ENCODE data around the gene PACS2. TPM values are rescaled to one million over a fixed set of nuclear protein-coding genes. Genes with fewer than 3 reads are reported as not detected.

PACS2 gene
- total RNA-seq, 1 donor from 2014 or later, result 22.5 TPM

- Mint-ChIP-seq H3K27me3 (ENCODE audit: insufficient read depth, low read depth) (no peaks in the 10 kb centered on the region), H3K9me3 (peaks cover 8% of the 10 kb centered on the region), H3K27ac (no peak overlapping the region), H3K36me3 (peaks cover 3% of the 10 kb centered on the region), H3K4me3 (no peak overlapping the region), H3K4me1 (peaks cover 10% of the 10 kb centered on the region)
- no peak for DNase-seq (ENCODE audit: low spot score)
- no peaks in the 10 kb centered on the region for H3K27me3 ChIP-seq
- no peaks in the 10 kb centered on the region for H3K79me2 ChIP-seq (ENCODE audit: low read depth)
- peaks cover 3% of the 10 kb centered on the region for H3K4me1 ChIP-seq
- H3K9ac ChIP-seq, result no peak overlapping the region
- H3K27ac ChIP-seq, result no peak overlapping the region
- H2AFZ ChIP-seq (replicated peaks), result no peak overlapping the region
- no peak overlapping the region for H3K4me3 ChIP-seq
- H3K4me2 ChIP-seq, result no peak overlapping the region
- H3K9me3 ChIP-seq (ENCODE audit: low read depth), result no peaks in the 10 kb centered on the region
- peaks cover 18% of the 10 kb centered on the region for H4K20me1 ChIP-seq (ENCODE audit: low read depth)
- no peaks in the 10 kb centered on the region for H3K36me3 ChIP-seq
- TF ChIP-seq CTCF (IDR thresholded peaks at IDR 0.05), result no peak
- H3F3A ChIP-seq (ENCODE audit: low read depth), result no peaks in the 10 kb centered on the region
Measured at GRCh38 chr14:105335735-105336476, 21.4 kb downstream of the PACS2 start.

GRCh38 chr14:105336477-105337287 is 22.1 kb downstream of the PACS2 start:
- Histone ChIP-seq H3K4me3 (no peak overlapping the region), H3K9ac (no peak overlapping the region), H3K4me1 (peaks cover 6% of the 10 kb centered on the region), H3K27me3 (no peaks in the 10 kb centered on the region), H4K20me1 (ENCODE audit: low read depth) (peaks cover 18% of the 10 kb centered on the region), H3K36me3 (no peaks in the 10 kb centered on the region), H3K27ac (no peak overlapping the region), H2AFZ (replicated peaks) (no peak overlapping the region), H3F3A (ENCODE audit: low read depth) (no peaks in the 10 kb centered on the region), H3K9me3 (ENCODE audit: low read depth) (no peaks in the 10 kb centered on the region), H3K79me2 (ENCODE audit: low read depth) (no peaks in the 10 kb centered on the region), H3K4me2 (no peak overlapping the region)
- peaks cover 12% of the 10 kb centered on the region for H3K4me1 Mint-ChIP-seq
- H3K9me3 Mint-ChIP-seq, result peaks cover 3% of the 10 kb centered on the region
- H3K4me3 Mint-ChIP-seq, result no peak overlapping the region
- H3K27ac Mint-ChIP-seq, result no peak overlapping the region
- peaks cover 3% of the 10 kb centered on the region for H3K36me3 Mint-ChIP-seq
- TF ChIP-seq EZH2 (IDR thresholded peaks at IDR 0.05), result no peak
- no peak for TF ChIP-seq EZH2phosphoT487 (IDR thresholded peaks at IDR 0.05)
- no peak for TF ChIP-seq CTCF (IDR thresholded peaks at IDR 0.05)
- no peak for DNase-seq (ENCODE audit: low spot score)
- H3K27me3 Mint-ChIP-seq (ENCODE audit: insufficient read depth, low read depth), result no peaks in the 10 kb centered on the region

GRCh38 chr14:105337433-105337832 is 22.9 kb downstream of the PACS2 start:
- no peak overlapping the region for H3K27ac Mint-ChIP-seq
- H3K9me3 ChIP-seq (ENCODE audit: low read depth), result no peaks in the 10 kb centered on the region
- H4K20me1 ChIP-seq (ENCODE audit: low read depth), result peaks cover 14% of the 10 kb centered on the region
- H3K36me3 ChIP-seq, result no peaks in the 10 kb centered on the region
- H3K4me3 ChIP-seq, result no peak overlapping the region
- H3K79me2 ChIP-seq (ENCODE audit: low read depth), result no peaks in the 10 kb centered on the region
- no peaks in the 10 kb centered on the region for H3K9me3 Mint-ChIP-seq
- no peak overlapping the region for H2AFZ ChIP-seq (replicated peaks)
- H3K36me3 Mint-ChIP-seq, result peaks cover 2% of the 10 kb centered on the region
- peaks cover 8% of the 10 kb centered on the region for H3K4me1 Mint-ChIP-seq
- H3K4me2 ChIP-seq, result no peak overlapping the region
- no peaks in the 10 kb centered on the region for H3F3A ChIP-seq (ENCODE audit: low read depth)
- no peak overlapping the region for H3K9ac ChIP-seq
- H3K27me3 ChIP-seq, result no peaks in the 10 kb centered on the region
- H3K27ac ChIP-seq, result no peak overlapping the region
- H3K4me1 ChIP-seq, result peaks cover 6% of the 10 kb centered on the region
- TF ChIP-seq EZH2 (IDR thresholded peaks at IDR 0.05), result no peak
- TF ChIP-seq EZH2phosphoT487 (IDR thresholded peaks at IDR 0.05), result no peak
- TF ChIP-seq CTCF (IDR thresholded peaks at IDR 0.05), result no peak
- H3K27me3 Mint-ChIP-seq (ENCODE audit: insufficient read depth, low read depth), result no peaks in the 10 kb centered on the region
- no peak for DNase-seq (ENCODE audit: low spot score)
- H3K4me3 Mint-ChIP-seq, result no peak overlapping the region
